Measurements from ENCODE around the gene CAMSAP2. TPM values are rescaled to one million over a fixed set of nuclear protein-coding genes. Genes with fewer than 3 reads are reported as not detected.

CAMSAP2 gene
- total and polyA plus RNA-seq, 2 donors (not counting 3 experiments of a cell fraction or from before 2014, with no cell fraction given) = 6.7 to 45.5 TPM

DNA sequence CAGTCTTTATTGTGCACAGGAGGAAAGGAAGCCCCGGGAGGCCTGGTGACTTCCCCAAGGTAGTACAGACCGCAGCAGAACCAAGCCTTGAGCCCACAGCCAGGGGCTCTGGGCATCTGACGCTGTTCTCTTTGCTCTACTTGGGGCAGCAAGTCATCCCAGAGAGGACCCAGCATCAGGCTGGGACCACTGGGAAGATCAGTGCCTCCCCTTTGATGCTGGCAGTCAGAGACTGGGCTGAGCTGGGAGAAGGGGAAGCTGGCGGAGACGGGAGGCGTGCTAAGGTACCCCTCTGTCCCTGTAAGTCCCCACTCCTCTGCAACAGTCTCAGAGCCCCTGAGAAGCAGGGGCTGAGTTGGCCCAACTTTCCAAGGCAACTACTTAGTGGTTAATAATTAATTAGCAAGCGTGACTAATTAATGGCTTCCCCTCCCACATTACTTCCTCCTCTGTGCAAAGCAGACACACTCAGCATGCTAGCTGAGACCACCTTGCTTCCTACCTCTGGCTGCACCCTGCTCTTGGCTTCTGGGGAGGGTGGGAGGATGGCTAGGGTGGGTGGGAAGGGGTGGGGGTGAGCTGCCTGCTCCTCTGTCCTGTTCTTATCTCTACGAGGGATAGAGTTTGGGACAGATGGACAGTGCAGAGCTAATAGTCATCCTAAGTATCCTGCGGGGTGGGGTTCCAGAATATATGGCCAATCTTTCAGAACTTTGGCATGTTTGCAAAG lies 157.3 kb downstream of the CAMSAP2 start:
- intact Hi-C loops (cut with micrococcal nuclease) = no loop called here
- ChIA-PET POLR2A (no interaction called here), CTCF (no interaction called here)
- Histone ChIP-seq H3K4me3 (replicated peaks in 1 of 3; ENCODE audit: insufficient read depth in 1 of 3, low read depth in 1 of 3, low read length in 3 of 3) (no peak overlapping the region), H3K9ac (replicated peaks; ENCODE audit: extremely low read depth, insufficient read depth, low read length) (no peak overlapping the region), H3K36me3 (ENCODE audit: control insufficient read depth in 2 of 2, extremely low read depth in 1 of 2, insufficient read depth in 2 of 2, low read length in 2 of 2) (no peaks in the 10 kb centered on the region), H2AFZ (ENCODE audit: low read depth, low read length) (no peak overlapping the region), H3K9me3 (replicated peaks; ENCODE audit: control insufficient read depth, insufficient read depth, low read length) (no peaks in the 10 kb centered on the region), H3K27me3 (ENCODE audit: control insufficient read depth in 2 of 2, insufficient read depth in 2 of 2, low read length in 2 of 2) (peaks cover 28 to 29% of the 10 kb centered on the region in 2 experiments), H3K27ac (ENCODE audit: insufficient read depth, low read depth, low read length) (no peak overlapping the region), H4K20me1 (replicated peaks; ENCODE audit: control insufficient read depth, extremely low read depth, insufficient read depth, low read length) (no peaks in the 10 kb centered on the region), H3K79me2 (ENCODE audit: control insufficient read depth, insufficient read depth, low read length) (no peaks in the 10 kb centered on the region), H3K9me1 (replicated peaks; ENCODE audit: control insufficient read depth, extremely low read depth, insufficient read depth, low read length) (no peaks in the 10 kb centered on the region), H3K4me1 (ENCODE audit: control insufficient read depth, extremely low read depth, insufficient read depth, low read length) (no peaks in the 10 kb centered on the region), H3K4me2 (ENCODE audit: insufficient read depth, low read length) (no peak overlapping the region)
- BruUV-seq (replicated peaks) = no TSS peak
- no peak for DNase-seq (ENCODE audit: low read depth, low spot score)
- TF ChIP-seq, protein P1, sequence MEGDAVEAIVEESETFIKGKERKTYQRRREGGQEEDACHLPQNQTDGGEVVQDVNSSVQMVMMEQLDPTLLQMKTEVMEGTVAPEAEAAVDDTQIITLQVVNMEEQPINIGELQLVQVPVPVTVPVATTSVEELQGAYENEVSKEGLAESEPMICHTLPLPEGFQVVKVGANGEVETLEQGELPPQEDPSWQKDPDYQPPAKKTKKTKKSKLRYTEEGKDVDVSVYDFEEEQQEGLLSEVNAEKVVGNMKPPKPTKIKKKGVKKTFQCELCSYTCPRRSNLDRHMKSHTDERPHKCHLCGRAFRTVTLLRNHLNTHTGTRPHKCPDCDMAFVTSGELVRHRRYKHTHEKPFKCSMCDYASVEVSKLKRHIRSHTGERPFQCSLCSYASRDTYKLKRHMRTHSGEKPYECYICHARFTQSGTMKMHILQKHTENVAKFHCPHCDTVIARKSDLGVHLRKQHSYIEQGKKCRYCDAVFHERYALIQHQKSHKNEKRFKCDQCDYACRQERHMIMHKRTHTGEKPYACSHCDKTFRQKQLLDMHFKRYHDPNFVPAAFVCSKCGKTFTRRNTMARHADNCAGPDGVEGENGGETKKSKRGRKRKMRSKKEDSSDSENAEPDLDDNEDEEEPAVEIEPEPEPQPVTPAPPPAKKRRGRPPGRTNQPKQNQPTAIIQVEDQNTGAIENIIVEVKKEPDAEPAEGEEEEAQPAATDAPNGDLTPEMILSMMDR (IDR thresholded peaks at IDR 0.05; ENCODE audit: extremely low read depth in 1 of 2, insufficient read depth in 1 of 2, low read depth in 1 of 2, low read length in 2 of 2) = no peak
- TF ChIP-seq EZH2 (IDR thresholded peaks at IDR 0.05; ENCODE audit: borderline replicate concordance, low read depth, low read length, severe bottlenecking) (no peak), MYC (IDR thresholded peaks at IDR 0.05; ENCODE audit: low read depth, low read length) (no peak), FOS (IDR thresholded peaks at IDR 0.05; ENCODE audit: borderline replicate concordance, insufficient read depth, low read length) (no peak), POLR2AphosphoS5 (IDR thresholded peaks at IDR 0.05; ENCODE audit: insufficient read depth, low read depth, low read length) (no peak)
- dilution Hi-C loops (cut with MboI; ENCODE audit: extremely low pct_ligation_motif_present, low sequenced_read_pairs) = no loop called here
- no peak for FAIRE-seq

All from endothelial cell of umbilical vein (primary cell).